Measurements from ENCODE around the gene SP3. TPM values are rescaled to one million over a fixed set of nuclear protein-coding genes. Genes with fewer than 3 reads are reported as not detected.

The SP3 gene
- total RNA-seq, 4 donors from 2014 or later = 99.6 to 151 (median 113) TPM

GRCh38 chr2:173909846-173910245 lies 55.3 kb downstream of the SP3 start:
- no peak for DNase-seq (ENCODE audit: low spot score in 2 of 2)
- H3K36me3 ChIP-seq = peaks cover 70% of the 10 kb centered on the region
- no peaks in the 10 kb centered on the region for H3K9me3 ChIP-seq
- H3K27ac ChIP-seq = no peak overlapping the region
- H3K4me1 ChIP-seq = peaks cover 9% of the 10 kb centered on the region
- TF ChIP-seq CTCF (IDR thresholded peaks at IDR 0.05) (no peak), POLR2A (IDR thresholded peaks at IDR 0.05) (no peak), EP300 (IDR thresholded peaks at IDR 0.05) (no peak), POLR2AphosphoS5 (IDR thresholded peaks at IDR 0.05) (no peak)
- H3K27me3 ChIP-seq = no peaks in the 10 kb centered on the region
- no peak overlapping the region for H3K4me3 ChIP-seq
- 93% methylated on average over 5 of the region's 5 CpGs for WGBS

GRCh38 chr2:173906626-173907025 lies 58.5 kb downstream of the SP3 start:
- H3K27me3 ChIP-seq = no peaks in the 10 kb centered on the region
- no peaks in the 10 kb centered on the region for H3K4me1 ChIP-seq
- no peak overlapping the region for H3K4me3 ChIP-seq
- 89% methylated on average over 1 of the region's 1 CpG for WGBS
- H3K27ac ChIP-seq = no peak overlapping the region
- no peaks in the 10 kb centered on the region for H3K9me3 ChIP-seq
- TF ChIP-seq EP300 (IDR thresholded peaks at IDR 0.05) (no peak), POLR2AphosphoS5 (IDR thresholded peaks at IDR 0.05) (no peak), CTCF (IDR thresholded peaks at IDR 0.05) (no peak), POLR2A (IDR thresholded peaks at IDR 0.05) (no peak)
- H3K36me3 ChIP-seq = peaks cover 65% of the 10 kb centered on the region
- DNase-seq (ENCODE audit: low spot score in 2 of 2) = no peak

- no peak for DNase-seq (ENCODE audit: low spot score in 2 of 2)
- Histone ChIP-seq H3K27ac (no peak overlapping the region), H3K4me1 (no peaks in the 10 kb centered on the region), H3K27me3 (no peaks in the 10 kb centered on the region), H3K4me3 (no peak overlapping the region), H3K36me3 (peaks cover 46% of the 10 kb centered on the region), H3K9me3 (no peaks in the 10 kb centered on the region)
- TF ChIP-seq POLR2A (IDR thresholded peaks at IDR 0.05) (no peak), EP300 (IDR thresholded peaks at IDR 0.05) (no peak), CTCF (IDR thresholded peaks at IDR 0.05) (no peak), POLR2AphosphoS5 (IDR thresholded peaks at IDR 0.05) (no peak)
- 79% methylated on average over 13 of the region's 13 CpGs for WGBS
Measured at GRCh38 chr2:173903601-173904394, 61.4 kb downstream of the SP3 start.

GRCh38 chr2:173898996-173899395 lies 66.2 kb downstream of the SP3 start:
- H3K9me3 ChIP-seq = no peaks in the 10 kb centered on the region
- H3K4me3 ChIP-seq = no peak overlapping the region
- no peak for DNase-seq (ENCODE audit: low spot score in 2 of 2)
- peaks cover 2% of the 10 kb centered on the region for H3K36me3 ChIP-seq
- H3K27ac ChIP-seq = no peak overlapping the region
- H3K4me1 ChIP-seq = no peaks in the 10 kb centered on the region
- no peaks in the 10 kb centered on the region for H3K27me3 ChIP-seq
- TF ChIP-seq CTCF (IDR thresholded peaks at IDR 0.05) (no peak), POLR2AphosphoS5 (IDR thresholded peaks at IDR 0.05) (no peak), POLR2A (IDR thresholded peaks at IDR 0.05) (no peak), EP300 (IDR thresholded peaks at IDR 0.05) (no peak)
- WGBS = 91% methylated on average over 12 of the region's 12 CpGs

GRCh38 chr2:173898178-173898668 lies 67.0 kb downstream of the SP3 start:
- Histone ChIP-seq H3K4me3 (no peak overlapping the region), H3K36me3 (no peaks in the 10 kb centered on the region), H3K4me1 (no peaks in the 10 kb centered on the region), H3K27ac (no peak overlapping the region), H3K27me3 (no peaks in the 10 kb centered on the region), H3K9me3 (no peaks in the 10 kb centered on the region)
- TF ChIP-seq POLR2A (IDR thresholded peaks at IDR 0.05) (no peak), EP300 (IDR thresholded peaks at IDR 0.05) (no peak), CTCF (IDR thresholded peaks at IDR 0.05) (no peak), POLR2AphosphoS5 (IDR thresholded peaks at IDR 0.05) (no peak)
- 70% methylated on average over 5 of the region's 5 CpGs for WGBS
- DNase-seq (ENCODE audit: low spot score in 2 of 2) = no peak
